Neural cell (in vitro differentiated cells): Measurements from ENCODE around the gene GPR107.

ENCODE experiments used
- CTCF ChIP-seq: fragments of 450-650 bp; IDR thresholded peaks from 2 replicates; pipeline ENCODE4 v1.5.1; 2014; ENCODE audit warnings: antibody characterized with exemption, mild to moderate bottlenecking, moderate library complexity; ENCODE audit not compliant: poor library complexity, severe bottlenecking
- RAD21 ChIP-seq: fragments of 450-650 bp; conservative IDR thresholded peaks from 2 replicates; pipeline ENCODE4 v1.6.1; 2014; ENCODE audit warnings: antibody characterized with exemption, mild to moderate bottlenecking, moderate library complexity

GRCh38 chr9:130040984-130041647 lies 12.6 kb upstream of the GPR107 start:
- no peak for TF ChIP-seq CTCF
- no peak for TF ChIP-seq RAD21
